HG02798 (cell line): ENCODE results near the gene C1QTNF1.

ENCODE experiments used
- ATAC-seq: cut with Tn5 transposase; IDR thresholded peaks from one replicate; pipeline ENCODE4 v1.9.1; 2021; ENCODE audit warnings: mild to moderate bottlenecking; ENCODE audit not compliant: unreplicated experiment, poor library complexity

The C1QTNF1 gene

GRCh38 chr17:79087428-79088143, 63.6 kb downstream of the C1QTNF1 start:
- ATAC-seq: peak; percentile 43

- ATAC-seq: no peak
Measured at GRCh38 chr17:79088247-79088996, 64.5 kb downstream of the C1QTNF1 start.

- ATAC-seq: no peak
Measured at GRCh38 chr17:79088997-79089328, 65.0 kb downstream of the C1QTNF1 start.

GRCh38 chr17:79089720-79090442, 65.9 kb downstream of the C1QTNF1 start:
- no peak for ATAC-seq

GRCh38 chr17:79090443-79091225, 66.7 kb downstream of the C1QTNF1 start:
- no peak for ATAC-seq

GRCh38 chr17:79091226-79091670, 67.3 kb downstream of the C1QTNF1 start:
- no peak for ATAC-seq

GRCh38 chr17:79092567-79092966, 68.6 kb downstream of the C1QTNF1 start:
- no peak for ATAC-seq

- no peak for ATAC-seq
Measured at GRCh38 chr17:79093270-79093669, 69.3 kb downstream of the C1QTNF1 start.

- no peak for ATAC-seq
Measured at GRCh38 chr17:79094261-79094660, 70.3 kb downstream of the C1QTNF1 start.

- no peak for ATAC-seq
Measured at GRCh38 chr17:79095345-79096055, 71.5 kb downstream of the C1QTNF1 start.

GRCh38 chr17:79096477-79096876, 72.5 kb downstream of the C1QTNF1 start:
- ATAC-seq: no peak

GRCh38 chr17:79097226-79098055, 73.5 kb downstream of the C1QTNF1 start:
- no peak for ATAC-seq

- no peak for ATAC-seq
Measured at GRCh38 chr17:79098282-79098867, 74.4 kb downstream of the C1QTNF1 start.
